Right cardiac atrium (tissue), 5 donors: Measurements from ENCODE around the gene TOX3. TPM values are rescaled to one million over a fixed set of nuclear protein-coding genes. Genes with fewer than 3 reads are reported as not detected.
A peak's percentile ranks its signal among the peaks of the same experiment; 100 is the strongest.

Experiments
- ATAC-seq, 2 donors: fragments of 200-7000 bp; cut with Tn5 transposase; one replicate each; pipeline versions ENCODE4 v1.8.0 to v1.9.1; 2020; ENCODE audit warnings: moderate library complexity in 2 of 2, mild to moderate bottlenecking in 1 of 2
- DNase-seq, 3 donors: peaks; one replicate each; pipeline ENCODE4 v3.0.0-alpha.2; 2020
- H3K27ac ChIP-seq: one replicate; pipeline ENCODE4 v1.5.1; 2013; ENCODE audit warnings: mild to moderate bottlenecking, low read length, control low read depth, moderate library complexity
- H3K27me3 ChIP-seq: one replicate; pipeline ENCODE4 v1.6.1; 2013; ENCODE audit not compliant: control insufficient read depth, insufficient read depth
- H3K4me1 ChIP-seq: one replicate; pipeline ENCODE4 v1.6.1; 2013; ENCODE audit warnings: low read length; ENCODE audit not compliant: control insufficient read depth, insufficient read depth
- H3K4me3 ChIP-seq: one replicate; pipeline ENCODE4 v1.5.1; 2013; ENCODE audit warnings: low read length, control low read depth
- H3K9me3 ChIP-seq: one replicate; pipeline ENCODE4 v1.6.1; 2013; ENCODE audit warnings: low read length; ENCODE audit not compliant: control insufficient read depth
- WGBS: extraction: QIAGEN DNeasy Blood & Tissue Kit; methylation state at CpG from one replicate; pipeline ENCODE4 v1.1.7; 2013; 5-methylcytosine and 5-hydroxymethylcytosine counted together
- intact Hi-C, 4 donors: fragments of 100-400 bp; cut with DNase I; formaldehyde crosslinking; loops; one replicate each; pipeline versions ENCODE4 v1.11.0 to v1.14.0; 2022 to 2023
- long read RNA-seq, 4 donors: library from polyadenylated mRNA; unstranded; transcript quantifications; one replicate each; pipeline ENCODE4 v2.0.0, GENCODE V29; 2020 to 2021
- polyA plus RNA-seq: library from polyadenylated mRNA; stranded (reverse); fragments of 200-250 nt; gene quantifications from one replicate; pipeline ENCODE4 v1.2.3, GENCODE V29; 2013
- total RNA-seq, 4 donors: library from RNA; stranded (reverse); fragmentation: NEBNext Ultra II Directional; extraction: Animal tissue kit (Norgen Biotek cat#: 25700); gene quantifications; one replicate each; pipeline ENCODE4 v1.2.1, GENCODE V29; 2021
- donor health status: healthy with polysubstance abuse.
- donor health status: DM: no; HTN: yes; CAD: no.
- donor health status: DM: no; HTN: no; CAD: no.
- donor health status: DM: no; HTN: yes; CAD: no; lungs with severe emphysema.
- donor health status: DM: yes; HTN: yes; CAD: no.

Gene TOX3
- not detected for total RNA-seq
- polyA plus RNA-seq = 0.02 TPM
- long read RNA-seq, donor 1 = 0 reads
- long read RNA-seq, donor 2 = 0 reads
- long read RNA-seq, donor 3 = 0 reads
- long read RNA-seq, donor 4 = 0 reads

DNA sequence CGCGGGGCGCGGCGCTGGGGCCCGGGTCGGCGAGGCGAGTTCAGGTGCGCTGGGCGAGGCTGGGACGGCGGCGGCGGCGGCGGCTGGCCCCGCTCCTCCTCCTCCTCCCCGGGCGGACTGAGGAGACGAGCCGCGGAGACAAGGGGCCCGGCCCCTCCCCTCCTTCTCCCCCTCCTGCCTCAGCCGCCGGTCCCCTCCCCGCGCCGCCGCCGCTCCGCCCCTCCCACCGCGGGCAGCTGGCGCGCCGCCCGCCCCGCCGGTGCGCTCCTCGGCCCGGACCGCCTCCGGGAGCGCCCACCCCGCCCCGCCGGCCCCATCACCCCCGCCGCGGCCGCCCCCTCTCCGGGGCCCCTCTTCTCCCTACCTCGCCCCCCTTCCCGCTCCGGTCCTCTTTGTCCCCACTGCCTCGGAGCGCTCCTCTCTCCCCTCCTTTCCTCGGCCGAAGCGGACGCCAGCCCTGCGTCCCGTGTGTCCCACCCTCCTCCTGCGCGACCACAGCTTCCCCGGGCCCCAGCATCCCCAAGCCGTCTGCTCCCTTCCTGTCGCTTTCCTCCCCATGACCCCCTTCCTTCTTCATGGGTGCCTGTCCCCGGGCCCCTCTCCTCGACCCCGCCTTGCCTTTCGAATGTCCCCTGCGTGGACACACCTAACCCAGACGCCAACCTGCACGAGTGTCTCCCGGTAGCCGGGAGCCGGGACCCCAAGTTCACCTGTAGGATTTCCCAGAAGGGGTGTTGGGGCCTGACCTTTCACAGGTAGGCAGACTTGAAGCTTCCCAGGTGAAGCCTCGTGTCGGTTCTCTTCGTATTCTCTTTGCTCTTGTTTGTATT, at the start of gene TOX3:
Gene TOX3 (minus strand): TSS at position 140 of the 830 bp plus-strand sequence. CDS start 420 bp downstream, outside the sequence.
- ATAC-seq (no peak), DNase-seq (peak in 2 of 3 donors; percentile 39 to 55)
- peaks cover 16% of the 10 kb centered on the region for H3K27me3 ChIP-seq
- intact Hi-C loops = no loop called here
- H3K4me3 ChIP-seq = peak within 1 kb of the TSS; percentile 72
- H3K27ac ChIP-seq = no peak within 1 kb of the TSS
- WGBS = 2% methylated on average over 80 of the region's 83 CpGs
- peaks cover 3% of the 10 kb centered on the region for H3K4me1 ChIP-seq
- no peaks in the 10 kb centered on the region for H3K9me3 ChIP-seq

DNA sequence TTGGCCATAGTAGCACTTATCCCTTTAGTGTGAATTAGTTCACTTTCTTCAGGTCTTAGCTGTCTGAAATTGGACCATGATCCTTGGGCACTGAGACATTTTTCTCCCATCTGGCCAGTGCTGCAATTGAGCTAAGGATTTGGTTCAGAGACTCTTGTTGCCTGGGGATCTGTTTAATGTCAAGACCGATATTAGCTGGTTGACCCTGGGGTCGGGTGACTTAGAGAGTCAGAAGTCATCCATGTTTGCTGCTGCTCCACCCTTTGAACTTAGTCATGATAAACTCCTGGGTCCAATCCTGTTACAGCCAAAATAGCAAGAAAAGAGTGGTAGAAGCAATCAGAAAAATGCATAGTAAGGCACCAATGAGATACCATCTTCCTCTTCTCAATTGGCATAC, 45.8 kb upstream of the TOX3 start:
- DNase-seq (no peak), ATAC-seq (no peak)
- Histone ChIP-seq H3K27me3 (no peaks in the 10 kb centered on the region), H3K4me1 (no peaks in the 10 kb centered on the region), H3K4me3 (no peak overlapping the region), H3K27ac (no peak overlapping the region), H3K9me3 (no peaks in the 10 kb centered on the region)
- intact Hi-C loops = no loop called here
- WGBS = 45% methylated on average over 2 of the region's 2 CpGs

- Histone ChIP-seq H3K27me3 (no peaks in the 10 kb centered on the region), H3K4me1 (no peaks in the 10 kb centered on the region), H3K4me3 (no peak overlapping the region), H3K27ac (no peak overlapping the region), H3K9me3 (no peaks in the 10 kb centered on the region)
- intact Hi-C loops = no loop called here
- DNase-seq = no peak
- no peak for ATAC-seq
- 32% methylated on average over 5 of the region's 5 CpGs for WGBS
These were observed 45.1 kb upstream of the TOX3 start for GRCh38 chr16:52591934-52592592.

- intact Hi-C loops = no loop called here
- no peaks in the 10 kb centered on the region for H3K27me3 ChIP-seq
- 56% methylated on average over 5 of the region's 5 CpGs for WGBS
These were observed 44.5 kb upstream of the TOX3 start for GRCh38 chr16:52591471-52591870.

GRCh38 chr16:52586159-52586558, 39.2 kb upstream of the TOX3 start:
- DNase-seq = no peak
- Histone ChIP-seq H3K4me3 (no peak overlapping the region), H3K27me3 (no peaks in the 10 kb centered on the region), H3K27ac (no peak overlapping the region), H3K4me1 (no peaks in the 10 kb centered on the region), H3K9me3 (no peaks in the 10 kb centered on the region)
- no peak for ATAC-seq
- WGBS = 95% methylated on average over 2 of the region's 2 CpGs
- intact Hi-C loops = loop anchor here in 2 of 4 donors (10.0 kb wide), 2 partner anchors 59 to 61 kb away; no protein-coding TSS in a partner anchor

More at GRCh38 chr16:52591471-52591870, 44.5 kb upstream of the TOX3 start:
- ATAC-seq = no peak
- no peak for DNase-seq
- Histone ChIP-seq H3K27ac (no peak overlapping the region), H3K9me3 (no peaks in the 10 kb centered on the region), H3K4me3 (no peak overlapping the region), H3K4me1 (no peaks in the 10 kb centered on the region)

GRCh38 chr16:52584354-52585320, 37.7 kb upstream of the TOX3 start:
- Histone ChIP-seq H3K27ac (no peak overlapping the region), H3K9me3 (no peaks in the 10 kb centered on the region), H3K27me3 (no peaks in the 10 kb centered on the region), H3K4me3 (no peak overlapping the region), H3K4me1 (no peaks in the 10 kb centered on the region)
- ATAC-seq (no peak), DNase-seq (no peak)
- intact Hi-C loops = loop anchor here in 2 of 4 donors (10.0 kb wide), 2 partner anchors 60 kb away; no protein-coding TSS in a partner anchor
- whole genome bisulfite sequencing = 80% methylated on average over 5 of the region's 5 CpGs

DNA sequence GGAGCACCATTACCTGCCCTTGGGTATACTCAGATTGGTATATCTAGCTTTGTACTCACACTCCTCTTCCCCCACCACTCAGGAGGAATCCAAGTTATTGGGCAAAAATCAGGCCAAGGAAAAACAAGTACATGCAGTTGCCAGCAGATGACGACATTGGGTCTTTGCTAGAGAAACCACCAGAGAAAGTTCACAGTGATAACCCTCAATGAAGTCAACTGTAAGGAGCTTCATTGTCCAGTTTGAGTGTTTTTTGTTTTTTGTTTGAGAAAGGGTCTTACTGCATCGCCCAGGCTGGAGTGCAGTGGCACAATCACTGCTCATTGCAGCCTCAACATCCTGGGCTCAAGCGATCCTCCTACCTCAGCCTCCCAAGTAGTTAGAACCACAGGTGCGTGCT, 34.6 kb upstream of the TOX3 start:
- Histone ChIP-seq H3K27ac (no peak overlapping the region), H3K4me1 (no peaks in the 10 kb centered on the region), H3K27me3 (no peaks in the 10 kb centered on the region), H3K4me3 (no peak overlapping the region), H3K9me3 (no peaks in the 10 kb centered on the region)
- ATAC-seq (no peak), DNase-seq (no peak)
- intact Hi-C loops = loop anchor here in 2 of 4 donors (10.0 kb wide), 2 partner anchors 57 to 63 kb away; no protein-coding TSS in a partner anchor
- 83% methylated on average over 4 of the region's 4 CpGs for WGBS

DNA sequence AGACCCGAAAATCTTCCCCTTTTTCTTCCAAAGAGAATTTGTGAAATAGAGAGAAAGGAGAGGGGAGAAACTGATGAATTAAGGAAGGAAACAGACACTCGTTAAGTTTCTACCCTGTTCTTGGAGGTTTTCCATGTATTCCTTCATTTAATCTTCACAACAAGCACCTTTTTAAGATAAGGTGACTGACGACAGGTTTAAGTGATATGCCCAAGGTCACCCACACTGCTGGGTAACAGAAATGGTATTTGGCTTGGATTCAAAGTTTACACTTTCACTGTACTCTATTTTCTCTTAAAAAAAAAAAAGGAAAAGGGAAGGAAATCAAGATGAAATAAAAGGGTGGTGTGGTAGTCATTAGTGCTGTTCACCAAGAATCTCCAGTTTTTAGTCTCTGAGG, 33.5 kb upstream of the TOX3 start:
- Histone ChIP-seq H3K4me1 (no peaks in the 10 kb centered on the region), H3K9me3 (no peaks in the 10 kb centered on the region), H3K27me3 (no peaks in the 10 kb centered on the region), H3K27ac (no peak overlapping the region), H3K4me3 (no peak overlapping the region)
- no peak for DNase-seq
- intact Hi-C loops = loop anchor here in 2 of 4 donors (10.0 kb wide), 2 partner anchors 56 to 64 kb away; no protein-coding TSS in a partner anchor
- no peak for ATAC-seq
- 32% methylated on average over 3 of the region's 3 CpGs for WGBS

- intact Hi-C loops = no loop called here
- 74% methylated on average over 4 of the region's 4 CpGs for WGBS
- H3K27me3 ChIP-seq = no peaks in the 10 kb centered on the region
- H3K4me1 ChIP-seq = no peaks in the 10 kb centered on the region
- DNase-seq = no peak
- H3K4me3 ChIP-seq = no peak overlapping the region
- ATAC-seq = no peak
- no peaks in the 10 kb centered on the region for H3K9me3 ChIP-seq
- no peak overlapping the region for H3K27ac ChIP-seq
These were observed 32.0 kb upstream of the TOX3 start for GRCh38 chr16:52578829-52579498.
